ENCODE data around the gene FBRSL1. TPM values are rescaled to one million over a fixed set of nuclear protein-coding genes. Genes with fewer than 3 reads are reported as not detected.
"Not testable (repeated sequence)": the region's sequence is repeated elsewhere in the genome, so short reads cannot be mapped to it uniquely, and the experiment has no call there.

Gene FBRSL1
- polyA plus RNA-seq, 4 donors, result 43.8 to 87.9 (median 51.9) TPM

- no peak for DNase-seq (ENCODE audit: low read depth in 4 of 4, low spot score in 3 of 4)
Measured at GRCh38 chr12:132453361-132454192, 36.4 kb upstream of the FBRSL1 start.

- DNase-seq (ENCODE audit: low read depth in 4 of 4, low spot score in 3 of 4), result no peak
Measured at GRCh38 chr12:132454193-132454932, 35.6 kb upstream of the FBRSL1 start.

DNA sequence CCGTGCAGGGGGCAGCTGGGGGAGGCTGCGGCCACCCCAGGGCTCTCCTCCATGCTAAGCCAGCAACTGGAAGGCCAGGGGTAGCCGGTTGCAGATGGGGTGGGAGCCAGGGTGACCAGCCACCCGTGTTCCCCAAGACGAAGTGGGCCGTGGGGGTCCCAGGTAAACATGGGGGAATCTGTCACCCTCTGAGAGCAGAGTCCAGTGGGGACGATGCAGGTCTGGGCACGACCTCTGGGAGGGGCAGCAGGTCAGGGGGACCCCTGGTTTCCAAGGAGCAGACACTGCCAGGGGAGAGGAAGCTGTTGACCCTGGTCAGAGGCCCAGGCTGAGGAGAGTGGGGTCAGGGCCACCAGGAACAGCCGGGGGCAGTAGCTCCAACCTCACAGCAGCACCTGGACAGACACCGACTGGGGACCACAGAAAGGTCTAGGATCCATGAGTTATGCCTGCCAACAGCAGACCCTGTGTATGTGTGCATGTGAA lies 35.0 kb upstream of the FBRSL1 start:
- no peak for DNase-seq (ENCODE audit: low read depth in 4 of 4, low spot score in 3 of 4)

GRCh38 chr12:132455565-132455964 lies 34.4 kb upstream of the FBRSL1 start:
- DNase-seq (ENCODE audit: low read depth in 4 of 4, low spot score in 3 of 4), result no peak

- no peak for DNase-seq (ENCODE audit: low read depth in 4 of 4, low spot score in 3 of 4)
Measured at GRCh38 chr12:132456186-132456943, 33.6 kb upstream of the FBRSL1 start.

- no peak for DNase-seq (ENCODE audit: low read depth in 4 of 4, low spot score in 3 of 4)
Measured at GRCh38 chr12:132456944-132457495, 32.9 kb upstream of the FBRSL1 start.

DNA sequence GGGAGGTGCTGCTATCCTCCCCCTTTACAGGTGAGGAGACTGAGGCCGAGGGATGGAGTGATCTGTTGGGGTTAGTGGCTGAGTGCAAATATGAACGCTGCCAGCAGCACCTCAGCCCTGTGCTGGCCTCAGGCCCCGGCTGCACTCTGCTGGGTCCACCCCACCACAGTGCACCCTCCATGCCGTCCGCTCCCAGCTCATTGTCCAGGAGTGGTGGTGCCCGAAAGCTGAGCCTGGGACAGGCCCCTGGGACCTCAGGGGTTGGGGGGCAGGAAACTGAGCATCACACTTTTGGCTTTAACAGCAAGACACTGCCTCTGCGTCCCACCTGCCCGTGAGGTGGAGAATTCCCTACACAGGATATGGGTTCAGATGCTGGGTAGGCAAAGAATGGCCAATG lies 31.5 kb upstream of the FBRSL1 start:
- no peak for DNase-seq (ENCODE audit: low read depth in 4 of 4, low spot score in 3 of 4)

GRCh38 chr12:132458846-132459641 lies 30.9 kb upstream of the FBRSL1 start:
- no peak for DNase-seq (ENCODE audit: low read depth in 4 of 4, low spot score in 3 of 4)

DNA sequence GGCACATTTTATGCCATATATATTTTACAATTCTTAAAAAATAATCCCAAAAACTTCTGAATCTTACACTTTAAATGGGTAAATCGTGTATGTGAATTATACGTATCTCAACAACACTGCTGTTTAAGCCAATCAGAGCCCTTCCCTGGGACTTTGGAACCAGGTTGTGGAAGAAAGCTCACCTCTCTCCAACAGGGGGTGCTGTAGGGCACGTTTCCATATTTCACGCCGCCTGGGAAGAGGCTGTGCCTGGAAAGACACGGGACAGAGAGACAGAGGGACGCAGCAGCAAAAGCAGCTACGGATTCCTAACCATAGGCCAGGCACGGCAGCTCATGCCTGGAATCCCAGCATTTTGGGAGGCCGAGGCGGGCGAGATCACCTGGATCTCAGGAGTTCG lies 29.4 kb upstream of the FBRSL1 start:
- no peak for DNase-seq (ENCODE audit: low read depth in 4 of 4, low spot score in 3 of 4)

DNA sequence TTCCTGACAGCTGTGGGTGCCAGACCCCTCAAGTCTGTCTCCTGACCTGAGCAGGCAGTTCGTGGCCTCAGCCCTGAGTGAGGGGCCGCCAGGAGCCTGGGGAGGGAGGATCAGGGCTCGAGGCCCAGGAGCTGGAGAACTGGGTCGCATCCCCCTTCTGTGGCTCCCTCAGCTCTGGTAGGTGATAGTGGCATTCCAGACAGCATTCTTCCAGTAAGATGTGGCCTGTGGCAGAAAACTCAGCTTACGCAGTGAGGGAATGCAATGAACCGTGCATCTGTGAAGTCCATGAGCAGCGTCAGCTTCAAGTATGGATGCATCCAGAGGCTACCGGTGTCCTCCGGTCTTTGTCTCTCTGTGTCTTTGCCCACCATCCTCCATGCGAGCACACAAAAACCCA lies 28.4 kb upstream of the FBRSL1 start:
- no peak for DNase-seq (ENCODE audit: low read depth in 4 of 4, low spot score in 3 of 4)

GRCh38 chr12:132462788-132463187 lies 27.2 kb upstream of the FBRSL1 start:
- no peak for DNase-seq (ENCODE audit: low read depth in 4 of 4, low spot score in 3 of 4)

- not testable (repeated sequence) for DNase-seq (ENCODE audit: low read depth in 4 of 4, low spot score in 3 of 4)
Measured at GRCh38 chr12:132463284-132463924, 26.5 kb upstream of the FBRSL1 start.

DNA sequence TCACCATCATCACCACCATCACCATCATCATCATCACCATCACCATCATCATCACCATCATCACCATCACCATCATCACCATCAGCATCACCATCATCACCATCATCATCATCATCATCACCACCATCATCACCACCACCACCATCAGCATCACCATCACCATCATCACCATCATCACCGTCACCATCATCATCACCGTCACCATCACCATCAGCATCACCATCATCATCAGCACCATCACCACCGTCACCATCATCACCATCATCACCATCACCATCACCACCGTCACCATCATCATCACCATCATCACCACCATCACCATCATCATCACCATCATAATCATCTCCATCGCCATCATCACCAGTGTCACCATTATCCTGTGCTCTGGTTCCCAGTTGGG lies 25.6 kb upstream of the FBRSL1 start:
- not testable (repeated sequence) for DNase-seq (ENCODE audit: low read depth in 4 of 4, low spot score in 3 of 4)

DNA sequence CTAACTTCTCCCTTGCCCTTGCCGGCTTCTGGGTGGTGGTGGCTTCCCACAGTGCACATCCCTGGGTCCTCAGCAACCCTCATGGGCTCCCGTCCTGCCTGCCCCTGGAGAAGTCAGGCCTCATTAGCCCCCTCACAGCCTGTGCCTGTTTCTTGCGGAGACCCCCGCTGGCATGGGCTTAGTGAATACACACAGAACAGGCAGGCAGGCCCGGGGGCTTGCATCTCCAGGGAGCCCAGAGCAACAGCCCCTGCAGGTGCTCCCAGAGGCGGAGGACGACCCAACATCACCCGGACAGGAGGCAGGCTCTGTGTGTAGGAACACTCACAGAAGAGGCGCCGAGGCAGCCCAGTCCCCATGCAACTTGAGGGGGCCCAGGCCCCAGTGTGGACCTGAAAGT lies 25.1 kb upstream of the FBRSL1 start:
- DNase-seq (ENCODE audit: low read depth in 4 of 4, low spot score in 3 of 4), result no peak

- DNase-seq (ENCODE audit: low read depth in 4 of 4, low spot score in 3 of 4), result no peak
Measured at GRCh38 chr12:132465269-132466190, 24.4 kb upstream of the FBRSL1 start.

DNA sequence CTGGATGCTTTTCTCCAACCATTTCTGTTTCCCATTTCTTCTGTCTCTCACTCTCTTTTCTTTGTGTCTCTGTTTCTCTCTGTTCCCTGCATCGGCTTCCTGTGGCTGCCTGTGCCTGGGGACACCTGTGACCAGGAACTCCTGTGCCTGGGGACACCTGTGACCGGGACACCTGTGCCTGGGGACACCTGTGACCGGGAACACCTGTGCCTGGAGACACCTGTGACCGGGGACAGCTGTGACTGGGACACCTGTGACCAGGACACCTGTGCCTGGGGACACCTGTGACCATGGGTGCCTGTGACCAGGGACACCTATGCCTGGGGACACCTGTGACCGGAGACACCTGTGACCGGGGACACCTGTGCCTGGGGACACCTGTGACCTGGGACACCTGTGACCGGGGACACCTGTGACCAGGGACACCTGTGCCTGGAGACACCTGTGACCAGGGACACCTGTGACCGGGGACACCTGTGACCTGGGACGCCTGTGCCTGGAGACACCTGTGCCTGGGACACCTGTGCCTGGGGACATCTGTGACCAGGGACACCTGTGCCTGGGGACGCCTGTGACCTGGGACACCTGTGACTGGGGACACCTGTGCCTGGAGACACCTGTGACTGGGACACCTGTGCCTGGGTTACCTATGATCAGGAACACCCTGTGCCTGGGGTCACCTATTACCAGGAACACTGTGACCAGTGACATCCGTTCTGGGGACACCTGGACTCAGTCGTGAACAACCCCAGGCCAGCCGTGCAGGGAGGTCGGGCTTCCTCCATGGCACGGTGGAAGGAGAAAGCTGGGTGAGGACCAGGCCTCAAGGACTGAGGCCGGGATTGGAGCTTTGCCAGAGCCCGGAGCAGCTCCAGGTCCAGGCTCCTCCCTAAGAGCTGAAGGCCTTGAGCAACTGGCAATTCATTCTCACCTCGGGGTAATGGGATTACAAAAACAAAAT lies 23.4 kb upstream of the FBRSL1 start:
- no peak for DNase-seq (ENCODE audit: low read depth in 4 of 4, low spot score in 3 of 4)

- no peak for DNase-seq (ENCODE audit: low read depth in 4 of 4, low spot score in 3 of 4)
Measured at GRCh38 chr12:132467511-132467910, 22.4 kb upstream of the FBRSL1 start.
